Measurements from ENCODE around the gene ABCA13.

GRCh38 chr7:48252995-48253394 lies 81.7 kb downstream of the ABCA13 start:
- TF ChIP-seq EZH2phosphoT487 (IDR thresholded peaks at IDR 0.05; ENCODE audit: insufficient read depth, low read depth): no peak
- TF ChIP-seq EZH2 (IDR thresholded peaks at IDR 0.05; ENCODE audit: insufficient read depth, poor library complexity, severe bottlenecking): no peak

Measured in GM23248 (cell line).